ENCODE data around the gene CACNA2D3. TPM values are rescaled to one million over a fixed set of nuclear protein-coding genes. Genes with fewer than 3 reads are reported as not detected.

CACNA2D3 gene
- total RNA-seq, 1 experiment from 2014 or later = 7.6 TPM

DNA sequence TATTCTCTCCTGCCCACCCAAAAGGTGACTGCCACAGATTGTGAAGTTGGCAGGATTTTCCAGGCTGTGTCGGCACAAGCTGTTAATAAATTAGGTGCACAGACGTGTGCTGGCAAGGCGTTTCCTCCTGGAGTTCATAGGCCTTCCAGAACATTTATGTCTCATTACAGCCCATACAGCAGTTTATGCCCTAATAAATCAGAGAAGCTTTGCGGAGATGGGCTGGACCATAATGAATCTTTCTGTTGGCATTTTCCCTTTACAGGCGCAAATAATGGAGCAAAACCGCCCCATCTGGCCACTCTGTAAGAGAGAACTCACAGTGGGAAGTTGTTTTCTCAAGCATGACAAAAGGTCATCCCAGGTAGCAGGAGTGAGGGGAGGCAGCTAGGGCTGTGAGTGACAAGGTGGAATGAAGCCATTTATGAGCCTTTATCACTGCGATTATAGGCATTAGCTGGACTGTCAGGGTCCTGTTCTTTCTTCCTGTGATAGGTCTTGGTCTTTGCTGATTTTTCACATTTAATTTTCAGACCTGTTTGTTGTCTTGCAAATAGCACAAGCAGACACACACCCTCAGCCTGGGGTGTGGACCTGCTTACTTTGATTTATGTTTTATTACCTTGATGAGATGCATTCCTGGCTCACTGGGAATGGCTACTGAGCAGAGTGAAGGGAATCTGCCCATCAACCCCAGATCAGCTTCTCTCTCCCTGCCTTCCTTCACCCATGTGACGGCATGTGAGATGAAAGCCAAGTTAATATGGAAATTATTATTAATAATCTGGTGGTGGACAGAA is 548.0 kb downstream of the CACNA2D3 start:
- peak; percentile 51 for DNase-seq (ENCODE audit: low spot score)

DNA sequence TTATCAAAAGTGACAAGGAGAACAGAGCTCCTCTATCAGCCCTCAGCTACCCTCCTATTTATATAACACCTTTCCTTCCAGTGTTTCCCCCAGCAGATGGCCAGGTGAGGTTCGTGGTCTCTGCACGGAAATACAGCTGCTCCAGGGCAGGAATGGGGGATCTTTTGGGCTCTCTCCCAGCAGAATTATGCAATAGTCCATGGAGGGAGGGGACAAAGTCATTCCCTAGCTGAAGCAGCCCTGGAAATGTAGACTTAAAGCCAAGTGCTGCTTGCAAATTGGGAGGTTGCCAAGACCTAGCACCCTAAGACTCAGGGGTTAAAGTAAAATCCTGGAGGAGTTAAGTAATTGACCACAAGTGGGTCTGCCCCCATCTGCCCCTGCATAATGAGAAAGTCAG is 549.2 kb downstream of the CACNA2D3 start:
- no peak for DNase-seq (ENCODE audit: low spot score)

DNA sequence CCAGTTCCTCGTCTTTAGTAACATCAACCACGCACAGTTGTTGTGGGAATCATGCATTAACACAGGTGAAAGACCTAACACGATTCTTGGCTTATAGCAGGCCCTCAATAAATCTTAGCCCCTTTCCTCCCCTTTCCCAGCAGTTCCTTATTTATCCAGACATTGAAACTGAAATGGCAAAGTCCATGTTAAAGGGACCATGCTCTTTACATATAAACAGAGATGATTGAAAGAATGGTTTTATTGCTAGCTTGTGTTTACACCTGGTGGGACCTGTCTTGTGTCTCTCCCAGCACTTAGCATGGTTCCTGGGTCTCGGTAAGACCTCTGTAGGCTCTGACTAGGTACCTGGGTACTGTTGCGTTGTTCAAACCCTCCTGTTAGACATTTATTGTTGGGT is 553.7 kb downstream of the CACNA2D3 start:
- no peak for DNase-seq (ENCODE audit: low spot score)

DNA sequence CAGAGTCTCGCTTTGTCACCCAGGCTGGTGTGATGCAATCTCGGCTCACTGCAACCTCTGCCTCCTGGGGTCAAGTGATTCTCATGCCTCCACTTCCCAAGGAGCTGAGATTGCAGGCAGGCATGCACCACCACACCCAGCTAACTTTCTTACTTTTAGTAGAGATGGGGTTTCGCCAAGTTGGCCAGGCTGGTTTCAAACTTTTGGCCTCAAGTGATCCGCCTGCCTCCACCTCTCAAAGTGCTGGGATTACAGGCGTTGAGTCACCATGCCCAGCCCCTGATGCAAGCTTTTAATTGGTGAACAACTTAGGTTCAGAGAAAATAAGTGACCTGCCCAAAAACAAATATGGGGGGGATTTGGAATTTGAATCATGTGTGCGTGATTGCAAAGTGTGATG is 559.4 kb downstream of the CACNA2D3 start:
- DNase-seq (ENCODE audit: low spot score) = no peak

DNA sequence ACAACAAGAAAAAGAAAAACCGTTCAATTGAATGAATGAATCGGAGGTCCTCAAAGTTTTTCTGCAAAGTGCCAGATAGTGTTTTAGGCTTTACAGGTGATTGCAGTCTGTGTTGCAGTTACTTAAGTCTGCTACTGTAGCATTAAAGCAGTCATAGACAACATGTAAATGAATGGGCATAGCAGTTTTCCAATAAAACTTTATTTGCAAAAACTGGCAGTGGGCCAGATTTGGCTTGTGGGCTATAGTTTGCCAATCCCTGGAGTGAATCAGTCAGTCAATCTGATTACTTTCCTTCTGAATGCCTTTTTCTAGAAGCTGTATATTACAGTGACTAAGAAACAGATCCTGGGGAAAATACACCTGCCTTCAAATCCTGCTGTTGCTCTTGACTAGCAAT is 562.9 kb downstream of the CACNA2D3 start:
- DNase-seq (ENCODE audit: low spot score) = no peak

DNA sequence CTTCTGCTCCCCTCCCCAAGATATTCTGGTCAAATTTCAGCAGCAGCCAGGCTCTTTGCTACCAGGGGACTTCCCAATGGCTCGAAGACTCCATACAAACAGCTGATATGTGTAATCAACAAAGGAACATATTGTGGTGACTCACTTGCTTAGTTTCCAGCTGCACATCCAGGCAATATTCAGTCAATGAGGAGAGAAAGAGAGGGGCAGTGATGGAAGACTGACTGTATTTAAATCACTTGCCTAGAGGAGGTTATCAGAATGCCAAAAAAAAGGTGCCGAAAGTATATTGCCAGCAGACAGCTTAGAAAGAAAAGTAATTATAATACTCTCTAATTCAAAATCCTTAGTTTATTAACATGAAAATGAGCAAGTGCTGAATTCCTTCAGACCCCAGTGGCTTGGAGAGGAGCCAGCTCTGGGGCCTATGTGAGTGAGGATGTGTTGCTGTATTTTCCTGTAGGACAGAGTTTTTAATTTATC is 569.0 kb downstream of the CACNA2D3 start:
- DNase-seq (ENCODE audit: low spot score) = peak; percentile 64

DNA sequence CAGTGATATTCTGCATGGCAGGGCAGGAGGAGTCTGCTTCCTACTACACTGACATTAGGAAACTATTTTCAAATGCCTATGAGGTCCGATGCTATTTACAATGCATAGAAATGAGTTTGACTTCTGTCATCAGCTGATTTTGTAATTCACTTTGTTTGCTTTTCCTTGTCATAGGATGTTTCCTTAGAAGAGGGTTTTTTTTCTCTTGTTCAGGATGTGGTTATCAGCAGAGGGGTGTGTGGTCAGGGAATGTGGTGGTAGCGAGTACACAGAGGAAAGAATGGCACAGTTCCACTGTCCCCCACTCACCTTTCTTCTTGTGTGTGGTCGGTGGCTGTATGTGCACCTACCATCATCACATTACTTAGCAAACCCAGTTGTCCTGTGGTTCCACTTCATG is 574.0 kb downstream of the CACNA2D3 start:
- DNase-seq (ENCODE audit: low spot score) = peak; percentile 74

DNA sequence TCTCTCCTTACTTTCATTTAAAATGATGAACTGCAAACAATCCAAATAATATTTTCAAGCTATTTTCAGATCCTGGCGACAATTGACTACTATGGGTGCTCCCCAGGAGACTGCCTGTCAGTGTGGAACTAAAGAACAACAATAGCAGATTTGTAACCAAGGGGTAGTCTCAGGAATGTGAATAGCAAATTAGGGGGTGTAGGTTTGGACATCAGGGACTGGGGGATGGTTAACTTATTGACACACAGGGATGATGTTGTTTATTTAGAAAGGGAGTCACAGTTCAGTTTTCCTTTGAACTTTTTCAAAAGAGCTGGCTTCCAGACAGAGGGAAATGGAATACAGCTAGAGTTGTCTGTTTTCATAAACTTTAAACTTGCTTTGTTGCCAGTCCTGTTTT is 575.7 kb downstream of the CACNA2D3 start:
- DNase-seq (ENCODE audit: low spot score) = no peak

DNA sequence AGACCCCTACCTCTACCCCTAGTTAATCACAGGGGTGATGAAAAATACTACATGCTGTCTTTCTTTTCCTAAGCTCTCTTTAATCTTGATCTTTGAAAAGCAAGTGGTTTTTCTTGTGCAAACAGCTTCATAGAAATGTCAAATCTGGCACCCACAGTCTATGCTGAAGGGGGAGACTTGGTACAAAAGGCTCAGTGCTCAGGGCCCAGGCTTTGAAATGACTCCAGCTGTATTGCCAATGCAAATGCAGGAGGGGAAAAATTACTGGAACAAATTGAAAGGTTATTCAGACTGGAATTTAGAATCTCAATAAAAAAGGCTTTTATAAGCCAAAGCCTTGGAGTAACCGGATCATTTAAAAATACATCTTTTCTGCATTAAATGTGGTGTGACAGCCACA is 581.6 kb downstream of the CACNA2D3 start:
- no peak for DNase-seq (ENCODE audit: low spot score)

DNA sequence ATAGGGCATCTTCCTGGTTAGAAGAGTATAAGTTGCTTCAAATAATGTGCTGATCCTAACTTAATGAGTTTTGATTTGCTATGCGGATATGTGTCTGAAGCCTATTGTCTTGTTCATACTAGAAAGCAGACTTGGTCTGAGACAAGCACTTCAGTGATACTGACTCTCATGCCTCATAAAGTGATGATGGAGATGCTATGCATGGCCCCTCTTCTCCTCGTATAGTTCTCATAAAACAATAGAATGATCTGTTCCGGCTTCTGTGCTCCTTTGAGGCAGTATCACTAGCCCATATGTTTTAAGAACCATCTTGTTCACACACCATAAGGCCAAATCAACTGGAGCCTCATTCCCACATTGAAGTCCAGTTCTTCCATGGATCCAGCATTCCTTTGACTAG is 583.4 kb downstream of the CACNA2D3 start:
- DNase-seq (ENCODE audit: low spot score) = no peak

DNA sequence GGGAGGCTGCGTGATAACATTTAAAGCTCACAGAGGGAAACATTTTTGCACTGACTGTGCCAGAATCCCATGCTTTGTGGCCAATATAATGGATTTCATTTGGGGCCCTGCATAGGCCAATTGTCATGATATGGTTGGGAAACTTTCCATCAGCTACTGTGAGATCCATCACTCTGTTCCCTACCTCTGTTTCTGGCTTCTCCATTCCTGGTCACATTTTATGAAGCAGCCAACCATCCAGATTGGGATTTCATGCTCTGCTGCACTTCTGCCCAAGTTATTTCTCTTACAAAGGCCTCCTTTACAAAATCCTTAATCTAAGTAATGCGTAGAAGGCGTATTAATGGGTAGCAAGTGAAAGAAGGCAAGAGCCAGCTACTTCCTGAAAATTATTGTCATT is 584.4 kb downstream of the CACNA2D3 start:
- no peak for DNase-seq (ENCODE audit: low spot score)

DNA sequence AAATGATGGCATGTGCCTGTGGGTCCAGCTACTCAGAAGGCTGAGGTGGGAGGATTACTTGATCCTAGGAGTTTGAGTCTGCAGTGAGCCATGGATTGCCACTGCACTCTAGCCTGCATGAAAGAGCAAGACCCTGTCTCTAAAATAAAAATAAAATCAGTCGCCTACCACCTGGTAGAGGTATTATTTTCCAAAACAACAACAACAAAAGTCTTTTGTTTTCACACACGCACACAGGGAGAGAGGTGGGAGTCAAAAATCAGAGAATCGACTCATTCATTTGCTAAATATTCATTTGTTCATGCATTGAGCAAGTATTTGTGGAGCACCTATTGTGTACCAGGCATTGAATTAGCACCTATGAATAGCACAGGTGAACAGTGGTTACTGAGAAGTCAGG is 587.4 kb downstream of the CACNA2D3 start:
- DNase-seq (ENCODE audit: low spot score) = no peak

DNA sequence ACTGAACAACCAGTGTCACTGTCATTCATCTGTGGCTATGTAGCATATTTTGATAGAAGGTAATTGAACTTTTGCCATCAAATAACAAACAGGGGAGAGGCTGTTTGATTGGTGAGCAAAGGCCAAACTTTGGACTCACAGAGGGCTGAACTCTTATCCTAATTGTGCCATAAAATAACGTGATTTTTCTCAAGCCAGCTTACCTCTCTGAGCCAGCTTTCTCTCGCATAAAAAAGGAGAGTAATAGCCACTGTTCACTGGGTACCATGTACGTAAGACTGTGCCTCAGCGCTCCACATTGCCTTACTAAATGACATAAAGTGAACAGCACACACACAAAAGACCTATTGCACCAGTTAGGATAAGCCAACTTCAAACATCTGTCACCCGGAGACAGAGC is 588.6 kb downstream of the CACNA2D3 start:
- no peak for DNase-seq (ENCODE audit: low spot score)

DNA sequence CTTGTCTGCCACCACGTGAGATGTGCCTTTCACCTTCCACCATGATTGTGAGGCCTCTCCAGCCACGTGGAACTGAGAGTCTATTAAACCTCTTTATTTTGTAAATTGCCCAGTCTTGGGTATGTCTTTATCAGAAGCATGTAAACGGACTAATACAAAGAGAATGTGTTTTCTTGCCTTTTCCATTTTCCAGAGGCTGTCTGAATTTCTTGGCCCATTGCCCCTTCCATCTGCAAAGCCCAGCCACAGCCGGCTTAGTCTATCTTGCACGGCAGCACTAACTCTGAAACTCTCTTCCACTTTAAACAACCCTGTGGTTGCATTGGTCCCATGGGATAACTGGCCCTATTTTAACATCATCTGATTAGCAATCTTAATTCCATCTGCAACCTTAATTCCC is 590.2 kb downstream of the CACNA2D3 start:
- no peak for DNase-seq (ENCODE audit: low spot score)

DNA sequence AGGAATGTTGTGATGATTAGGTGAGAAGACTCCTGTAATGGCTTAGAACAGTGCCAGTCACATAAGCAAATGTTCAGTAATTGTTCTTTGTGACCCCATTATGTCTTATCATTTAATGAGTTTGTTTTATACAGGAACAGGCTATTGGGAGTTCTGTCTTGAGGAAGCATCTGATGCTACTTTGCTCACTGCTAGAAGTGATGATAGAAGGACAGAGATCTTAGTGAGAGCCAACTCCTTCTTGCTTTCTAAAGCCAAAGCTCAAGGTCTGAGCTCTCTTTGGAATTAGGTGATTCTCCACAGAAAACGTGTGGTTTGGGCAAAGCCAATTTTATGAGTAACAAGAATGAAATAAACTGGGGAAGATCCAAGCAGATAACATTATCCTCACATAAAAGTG is 590.7 kb downstream of the CACNA2D3 start:
- DNase-seq (ENCODE audit: low spot score) = no peak

DNA sequence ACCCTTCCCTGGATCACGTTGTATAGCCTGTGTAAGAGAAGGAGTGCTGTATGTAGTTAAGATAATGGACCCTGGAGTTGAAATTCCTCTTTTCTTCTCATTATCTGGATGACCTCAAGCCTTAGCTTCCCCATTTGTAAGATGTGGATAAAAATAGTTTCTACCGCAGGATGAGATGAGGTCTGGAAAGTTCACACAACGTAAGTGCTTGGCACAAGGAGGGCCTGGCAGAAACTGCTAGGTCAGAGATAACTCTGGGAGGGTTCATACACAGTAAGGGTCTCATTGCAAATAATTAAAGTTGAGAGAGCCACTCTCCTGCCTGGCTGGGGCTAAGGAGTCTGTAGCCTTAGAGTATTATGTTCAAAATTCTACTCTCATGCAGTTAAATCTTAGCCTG is 591.1 kb downstream of the CACNA2D3 start:
- DNase-seq (ENCODE audit: low spot score) = no peak

DNA sequence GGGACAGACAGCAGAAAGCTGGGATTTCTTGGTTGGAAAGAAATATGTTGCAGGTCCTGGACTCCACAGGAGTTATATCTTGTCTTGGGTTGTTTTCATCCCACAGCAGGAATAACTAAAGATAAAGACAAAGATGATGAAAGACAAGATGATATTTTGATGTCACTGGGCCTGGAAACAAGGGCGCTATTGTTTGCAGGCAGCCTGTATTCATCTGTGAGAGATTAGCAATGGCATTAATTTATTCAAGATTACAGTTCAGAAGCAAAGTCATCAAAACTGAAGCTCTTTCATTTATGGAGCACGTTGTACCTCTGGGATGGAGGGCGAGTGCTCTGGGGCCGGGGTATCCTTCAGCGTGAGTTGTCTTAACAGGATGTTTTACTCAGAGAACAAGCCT is 591.7 kb downstream of the CACNA2D3 start:
- DNase-seq (ENCODE audit: low spot score) = no peak

DNA sequence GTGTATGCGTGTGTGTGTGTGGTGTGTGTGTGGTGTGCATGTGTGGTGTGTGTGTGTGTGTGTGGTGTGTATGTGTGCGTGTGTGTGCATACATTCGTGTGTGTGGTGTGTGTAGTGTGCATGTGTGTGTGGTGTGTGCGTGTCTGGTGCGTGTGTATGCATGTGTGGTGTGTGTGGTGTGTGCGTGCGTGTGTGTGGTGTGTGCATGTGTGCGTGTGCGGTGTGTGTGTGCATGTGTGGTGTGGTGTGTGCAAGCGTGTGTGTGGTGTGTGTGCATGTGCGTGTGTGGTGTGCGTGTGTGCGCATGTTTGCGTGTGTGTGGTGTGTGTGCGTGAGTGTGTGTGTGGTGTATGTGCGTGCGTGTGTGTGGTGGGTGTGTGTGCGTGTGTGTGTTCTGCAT is 595.2 kb downstream of the CACNA2D3 start:
- DNase-seq (ENCODE audit: low spot score) = no peak

DNA sequence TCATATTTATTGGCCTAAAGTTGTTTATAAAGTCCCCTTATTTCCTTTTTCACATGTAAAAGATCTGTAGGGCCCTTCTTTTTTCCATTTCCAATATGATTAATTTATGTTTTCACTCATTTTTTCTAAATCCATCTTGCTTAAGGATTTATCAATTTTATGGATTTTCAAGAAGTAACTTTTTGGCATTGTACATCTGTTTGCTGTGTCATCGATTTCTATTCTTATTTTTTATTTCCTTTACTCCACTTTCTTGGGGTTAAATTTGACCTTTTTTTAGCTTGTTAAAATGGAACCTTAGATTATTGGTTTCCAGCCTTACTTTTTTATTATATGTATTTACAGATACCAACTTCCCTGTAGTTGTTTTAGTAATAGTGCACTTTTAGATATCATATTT is 597.6 kb downstream of the CACNA2D3 start:
- no peak for DNase-seq (ENCODE audit: low spot score)

DNA sequence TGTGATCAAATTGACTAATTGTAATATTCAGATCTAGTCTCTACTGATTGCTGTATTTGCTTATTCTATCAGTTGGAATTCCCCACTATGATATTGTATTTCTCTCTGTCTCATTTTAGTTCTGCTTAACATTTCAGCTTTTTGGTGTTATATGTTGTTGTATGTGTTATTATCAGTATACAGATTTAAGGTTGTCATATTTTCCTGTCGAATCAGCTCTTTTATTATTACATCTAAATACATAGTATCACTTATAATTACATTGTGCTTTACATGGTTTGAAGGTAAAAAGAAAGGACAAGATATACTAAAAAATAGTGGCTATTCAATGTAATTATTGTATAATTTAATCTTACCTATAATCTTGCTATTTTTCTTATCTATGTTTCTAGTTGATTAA is 598.3 kb downstream of the CACNA2D3 start:
- DNase-seq (ENCODE audit: low spot score) = no peak

DNA sequence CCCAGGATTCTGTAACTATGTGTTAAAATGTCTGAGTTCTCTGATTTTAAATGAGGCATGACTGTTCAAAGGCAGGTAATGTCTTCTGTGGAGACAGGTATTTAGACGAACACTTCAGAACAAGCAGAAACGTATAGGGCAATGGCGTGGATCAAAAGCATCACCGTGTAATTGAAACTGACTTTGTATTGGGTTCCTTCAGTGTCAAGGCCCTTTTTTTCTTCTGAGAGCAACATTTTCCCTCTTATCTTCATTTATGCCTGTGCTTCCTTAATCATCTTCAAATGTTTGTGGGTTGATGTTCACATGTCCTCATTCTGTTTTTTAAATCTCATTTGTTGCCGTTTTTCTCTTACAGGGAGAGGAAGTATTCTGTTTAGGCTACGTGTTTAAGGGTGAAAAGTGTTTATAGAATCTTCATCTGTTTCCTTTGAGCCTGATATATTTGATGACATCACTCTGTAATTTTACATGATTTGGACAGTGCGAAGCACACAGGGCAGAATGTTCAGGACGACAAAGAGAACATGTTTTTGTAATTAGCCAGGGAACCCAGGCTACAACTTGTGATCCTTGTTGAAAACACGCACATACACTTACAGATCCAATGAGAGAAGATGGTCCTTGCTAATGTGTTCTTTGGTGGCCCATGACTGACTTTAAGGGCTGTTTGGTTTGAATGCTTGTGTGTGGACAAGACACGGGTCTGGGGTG is 609.5 kb downstream of the CACNA2D3 start:
- DNase-seq (ENCODE audit: low spot score) = no peak

DNA sequence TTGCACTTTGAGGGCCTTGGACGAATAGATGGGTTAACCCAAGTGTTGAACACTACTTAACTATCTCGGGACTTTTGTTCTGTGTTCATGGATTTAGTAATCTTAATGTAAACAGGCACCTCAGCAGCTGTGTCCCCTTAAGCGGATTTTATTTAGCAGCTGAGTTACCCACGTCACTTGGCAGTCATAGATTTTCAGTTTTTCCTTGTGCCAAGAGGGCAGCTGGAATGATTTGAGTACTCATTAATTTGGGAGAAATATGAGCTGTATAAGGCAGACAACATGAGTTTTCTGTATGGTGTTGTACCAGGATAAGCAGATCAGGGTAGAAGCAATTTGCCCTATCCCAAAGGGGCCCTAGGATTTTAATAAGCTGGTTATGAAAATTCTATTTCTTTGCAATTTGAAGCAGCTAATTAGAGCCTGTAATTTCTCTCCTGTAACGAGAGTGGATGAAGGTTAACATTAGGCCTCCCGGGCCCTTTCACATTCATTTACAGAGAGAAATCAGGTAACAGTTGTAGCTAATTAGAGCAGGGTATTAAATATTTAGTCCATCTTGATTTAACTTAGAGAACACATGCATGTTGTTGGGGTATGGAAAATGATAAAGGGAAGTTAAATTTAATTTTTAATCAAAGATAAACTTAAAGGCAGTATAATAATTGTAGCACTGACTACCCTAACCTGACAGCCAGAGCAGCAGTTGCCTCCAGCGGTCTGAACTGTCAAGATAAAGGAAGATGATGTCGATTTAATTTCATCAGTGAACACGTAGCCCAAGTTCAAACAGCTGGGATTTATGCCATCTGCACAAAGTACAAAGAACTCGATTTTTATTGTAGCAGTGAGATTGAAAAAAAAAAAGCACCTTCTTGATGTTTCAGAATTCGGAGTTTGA is 611.0 kb downstream of the CACNA2D3 start:
- DNase-seq (ENCODE audit: low spot score) = no peak

Data from A172 (cell line).